Body of pancreas (tissue), 4 donors: ENCODE results near the gene SIPA1L3.

Experiments used
- CTCF ChIP-seq, 7 experiments: fragments of 450-650 bp in 4 of 7; fragments of 200-600 bp in 3 of 7; sonication (generic) in 3 of 7; IDR thresholded peaks; one replicate each; pipeline ENCODE4 v1.5.1; 2016 to 2019; ENCODE audit warnings: antibody characterized with exemption in 7 of 7
- POLR2A ChIP-seq, 3 donors: fragments of 450-650 bp; IDR thresholded peaks; one replicate each; pipeline ENCODE4 v1.6.1; 2016; ENCODE audit warnings: antibody characterized with exemption in 3 of 3, mild to moderate bottlenecking in 2 of 3

DNA sequence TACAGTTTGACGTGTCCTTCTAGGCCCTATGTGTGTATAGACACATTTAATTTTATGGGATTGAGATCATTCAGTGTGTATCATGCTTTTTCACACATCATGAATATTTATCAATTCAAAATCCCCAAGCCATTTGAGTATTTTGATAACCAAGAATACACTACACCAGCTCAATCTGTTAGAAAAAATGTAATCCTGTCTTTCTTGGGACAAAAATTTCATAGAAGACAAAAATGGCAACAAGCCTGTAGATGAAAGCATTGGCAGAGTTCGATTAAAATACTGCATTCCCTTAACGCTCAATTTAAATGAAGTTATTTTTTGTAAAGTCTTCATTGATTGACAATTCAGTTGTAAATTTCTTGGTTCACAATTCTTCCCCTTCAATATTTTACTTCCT, 42.5 kb upstream of the SIPA1L3 start:
- TF ChIP-seq POLR2A (IDR thresholded peaks at IDR 0.05) (no peak), CTCF (IDR thresholded peaks at IDR 0.05) (no peak)
